Esophagus squamous epithelium (tissue), 4 donors: ENCODE results near the gene NT5C1A.

ENCODE experiments used
- CTCF ChIP-seq, 6 experiments: fragments of 450-650 bp in 4 of 6; fragments of 200-600 bp in 2 of 6; sonication (generic) in 2 of 6; IDR thresholded peaks; one replicate each; pipeline ENCODE4 v1.5.1; 2016 to 2019; ENCODE audit warnings: antibody characterized with exemption in 6 of 6, mild to moderate bottlenecking in 4 of 6, moderate library complexity in 4 of 6
- POLR2A ChIP-seq, 4 donors: fragments of 450-650 bp; IDR thresholded peaks; one replicate each; pipeline ENCODE4 v1.6.1; 2017; ENCODE audit warnings: antibody characterized with exemption in 4 of 4, mild to moderate bottlenecking in 4 of 4, moderate library complexity in 3 of 4

GRCh38 chr1:39614488-39614887 lies 57.4 kb downstream of the NT5C1A start:
- TF ChIP-seq POLR2A (IDR thresholded peaks at IDR 0.05) (no peak), CTCF (IDR thresholded peaks at IDR 0.05) (no peak)
